Measurements from ENCODE around the gene CFAP410. TPM values are rescaled to one million over a fixed set of nuclear protein-coding genes. Genes with fewer than 3 reads are reported as not detected.

Gene CFAP410
- total and polyA plus RNA-seq, 2 of the 8 experiments (the other 6 are each of a cell fraction or from before 2014, with no cell fraction given) = 10.6 to 12.0 TPM

- TF ChIP-seq FOSL1 (IDR thresholded peaks at IDR 0.05; ENCODE audit: insufficient read depth, low read depth, low read length) (no peak), SP2 (IDR thresholded peaks at IDR 0.05; ENCODE audit: low read length) (no peak), JUN (IDR thresholded peaks at IDR 0.05; ENCODE audit: low read depth, low read length) (no peak), RFX5 (IDR thresholded peaks at IDR 0.05; ENCODE audit: borderline replicate concordance, low read depth, low read length) (no peak)
These were observed 12.2 kb downstream of the CFAP410 start (continued) for GRCh38 chr21:44326716-44327602.

Measured in H1 (cell line).